H9 (cell line): ENCODE data around the gene RASGRP3. TPM values are rescaled to one million over a fixed set of nuclear protein-coding genes. Genes with fewer than 3 reads are reported as not detected.

Source experiments
- DNase-seq: peaks from one replicate; pipeline ENCODE4 v3.0.0-alpha.2; 2017
- H2AFZ ChIP-seq: one replicate; pipeline ENCODE4 v1.6.1; 2013; ENCODE audit warnings: mild to moderate bottlenecking, low read length, control low read depth, moderate library complexity
- H2AK5ac ChIP-seq: 2 replicates; pipeline ENCODE4 v1.6.1; 2013; ENCODE audit warnings: low read length, control low read depth, mixed read lengths; ENCODE audit not compliant: insufficient read length
- H2BK120ac ChIP-seq: one replicate; pipeline ENCODE4 v1.6.1; 2013; ENCODE audit warnings: low read depth, mild to moderate bottlenecking, low read length, control low read depth, inconsistent platforms; ENCODE audit not compliant: poor library complexity, severe bottlenecking
- H2BK12ac ChIP-seq: 2 replicates; pipeline ENCODE4 v1.6.1; 2013; ENCODE audit warnings: low read length, control low read depth, mixed read lengths, low read depth; ENCODE audit not compliant: insufficient read length
- H2BK15ac ChIP-seq: 2 replicates; pipeline ENCODE4 v1.6.1; 2013; ENCODE audit warnings: low read depth, low read length, control low read depth
- H2BK20ac ChIP-seq: one replicate; pipeline ENCODE4 v1.6.1; 2013; ENCODE audit warnings: low read depth, mild to moderate bottlenecking, low read length, control low read depth, inconsistent platforms; ENCODE audit not compliant: poor library complexity, severe bottlenecking
- H2BK5ac ChIP-seq: 2 replicates; pipeline ENCODE4 v1.6.1; 2013; ENCODE audit warnings: low read length, control low read depth, mixed read lengths; ENCODE audit not compliant: insufficient read length
- H3K14ac ChIP-seq: 2 replicates; pipeline ENCODE4 v1.6.1; 2013; ENCODE audit warnings: low read length, control low read depth; ENCODE audit not compliant: insufficient read depth
- H3K18ac ChIP-seq: 2 replicates; pipeline ENCODE4 v1.6.1; 2013; ENCODE audit warnings: low read depth, mild to moderate bottlenecking, mixed read lengths, low read length, control low read depth; ENCODE audit not compliant: insufficient read length
- H3K23ac ChIP-seq: 2 replicates; pipeline ENCODE4 v1.6.1; 2013; ENCODE audit warnings: low read length, control low read depth, mixed read lengths, low read depth; ENCODE audit not compliant: insufficient read length
- H3K23me2 ChIP-seq: 2 replicates; pipeline ENCODE4 v1.6.1; 2013; ENCODE audit warnings: low read depth, mild to moderate bottlenecking, mixed read lengths, low read length, control low read depth; ENCODE audit not compliant: insufficient read length, poor library complexity, severe bottlenecking
- H3K27ac ChIP-seq: 2 replicates; pipeline ENCODE4 v1.5.1; 2013; ENCODE audit warnings: low read length, control low read depth, mixed read lengths, low read depth; ENCODE audit not compliant: insufficient read length
- H3K27me3 ChIP-seq: 2 replicates; pipeline ENCODE4 v1.6.1; 2013; ENCODE audit warnings: low read length, control low read depth, inconsistent platforms; ENCODE audit not compliant: insufficient read depth
- H3K4ac ChIP-seq: 2 replicates; pipeline ENCODE4 v1.6.1; 2013; ENCODE audit warnings: low read depth, mild to moderate bottlenecking, control low read depth, inconsistent platforms, low read length, moderate library complexity
- H3K4me1 ChIP-seq: 2 replicates; pipeline ENCODE4 v1.6.1; 2013; ENCODE audit warnings: low read length, control low read depth, inconsistent platforms; ENCODE audit not compliant: insufficient read depth
- H3K4me2 ChIP-seq: 2 replicates; pipeline ENCODE4 v1.6.1; 2013; ENCODE audit warnings: low read length, control low read depth, mixed read lengths; ENCODE audit not compliant: insufficient read length, insufficient read depth
- H3K56ac ChIP-seq: 2 replicates; pipeline ENCODE4 v1.6.1; 2013; ENCODE audit warnings: low read depth, mild to moderate bottlenecking, mixed read lengths, low read length, control low read depth; ENCODE audit not compliant: insufficient read length
- H3K79me1 ChIP-seq: 2 replicates; pipeline ENCODE4 v1.6.1; 2013; ENCODE audit warnings: low read depth, mild to moderate bottlenecking, moderate library complexity, low read length, control low read depth, inconsistent platforms; ENCODE audit not compliant: insufficient read depth, poor library complexity, severe bottlenecking
- H3K79me2 ChIP-seq: 2 replicates; pipeline ENCODE4 v1.6.1; 2013; ENCODE audit warnings: low read length, control low read depth, inconsistent platforms; ENCODE audit not compliant: insufficient read depth
- H3K9ac ChIP-seq: 2 replicates; pipeline ENCODE4 v1.6.1; 2013; ENCODE audit warnings: low read length, control low read depth, mixed read lengths; ENCODE audit not compliant: insufficient read length; ENCODE audit errors: extremely low read depth
- H3K9me3 ChIP-seq: one replicate; pipeline ENCODE4 v1.6.1; 2013; ENCODE audit warnings: low read depth, low read length, inconsistent platforms; ENCODE audit not compliant: control insufficient read depth
- H3T11ph ChIP-seq: one replicate; pipeline ENCODE4 v1.6.1; 2013; ENCODE audit warnings: mild to moderate bottlenecking, low read length, control low read depth, inconsistent platforms
- H4K20me1 ChIP-seq: one replicate; pipeline ENCODE4 v1.6.1; 2013; ENCODE audit not compliant: control insufficient read depth, insufficient read length, insufficient read depth
- H4K5ac ChIP-seq: 2 replicates; pipeline ENCODE4 v1.6.1; 2013; ENCODE audit warnings: low read depth, mild to moderate bottlenecking, mixed read lengths, low read length, control low read depth; ENCODE audit not compliant: insufficient read length
- H4K8ac ChIP-seq: replicated peaks from 2 replicates; pipeline ENCODE4 v1.6.1; 2013; ENCODE audit warnings: low read length, control low read depth, mixed read lengths, low read depth; ENCODE audit not compliant: insufficient read length
- H4K91ac ChIP-seq: 2 replicates; pipeline ENCODE4 v1.6.1; 2013; ENCODE audit warnings: low read depth, mild to moderate bottlenecking, moderate library complexity, mixed read lengths, low read length, control low read depth; ENCODE audit not compliant: insufficient read length
- H3K27ac Mint-ChIP-seq, 3 experiments: 2 replicates in 2 of 3; 3 replicates in 1 of 3; pipeline ENCODE4 v1.8.0; 2020 to 2021; ENCODE audit warnings: mixed read lengths in 3 of 3, mild to moderate bottlenecking in 1 of 3, moderate library complexity in 1 of 3
- H3K27me3 Mint-ChIP-seq: 2 replicates; pipeline ENCODE4 v1.8.0; 2021; ENCODE audit warnings: low read depth, mild to moderate bottlenecking, moderate library complexity, mixed read lengths
- H3K36me3 Mint-ChIP-seq, 3 experiments: 2 replicates in 2 of 3; 3 replicates in 1 of 3; pipeline ENCODE4 v1.8.0; 2020 to 2021; ENCODE audit warnings: low read depth in 3 of 3, mixed read lengths in 3 of 3; ENCODE audit not compliant: insufficient read depth in 1 of 3
- H3K4me1 Mint-ChIP-seq, 2 experiments: 2 replicates each; pipeline ENCODE4 v1.8.0; 2020; ENCODE audit warnings: mixed read lengths in 2 of 2
- H3K4me3 Mint-ChIP-seq, 2 experiments: 2 replicates in 1 of 2; 3 replicates in 1 of 2; pipeline ENCODE4 v1.8.0; 2020 to 2021; ENCODE audit warnings: mild to moderate bottlenecking in 2 of 2, mixed read lengths in 2 of 2, moderate library complexity in 1 of 2
- H3K9me3 Mint-ChIP-seq, 2 experiments: 2 replicates in 1 of 2; 3 replicates in 1 of 2; pipeline ENCODE4 v1.8.0; 2020; ENCODE audit warnings: mild to moderate bottlenecking in 2 of 2, mixed read lengths in 2 of 2, moderate library complexity in 1 of 2
- WGBS: extraction: QIAGEN DNeasy Blood & Tissue Kit; methylation state at CpG from one replicate; pipeline ENCODE4 v1.1.7; 2013; ENCODE audit warnings: missing lambda C conversion rate, low lambda C conversion rate, mixed read lengths; ENCODE audit not compliant: insufficient read length; ENCODE audit errors: extremely low coverage; 5-methylcytosine and 5-hydroxymethylcytosine counted together
- total RNA-seq: library from RNA; stranded (reverse); gene quantifications from 2 replicates; pipeline ENCODE4 v1.2.1, GENCODE V29; 2021
- TF ChIP-seq, protein P1 (sequence below): fragments of 200-600 bp; sonication (generic); conservative IDR thresholded peaks from 3 replicates; pipeline ENCODE4 v1.8.0; 2021; ENCODE audit warnings: antibody characterized with exemption, mild to moderate bottlenecking

Gene RASGRP3
- total RNA-seq, 1 experiment from 2014 or later: not detected

DNA sequence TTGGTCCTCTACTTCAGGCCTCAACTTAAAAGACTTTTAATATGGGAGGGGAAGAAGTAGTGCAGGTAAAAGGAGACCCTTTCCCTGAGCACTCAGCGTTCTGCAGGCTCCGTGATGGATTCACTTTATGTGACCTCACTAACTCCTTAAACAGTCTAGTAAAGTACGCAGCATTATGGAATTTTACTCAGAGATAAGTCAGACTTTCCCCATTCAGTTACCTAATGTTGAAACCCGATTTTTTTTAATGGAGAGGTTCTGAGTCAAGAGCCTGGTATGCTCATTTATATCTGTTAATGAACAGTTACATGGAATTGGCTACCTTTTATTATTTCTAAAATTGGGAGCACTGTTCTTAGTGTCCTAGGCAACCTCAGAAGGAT lies 34.1 kb downstream of the RASGRP3 start:
- H4K91ac ChIP-seq: no peak overlapping the region
- no peak overlapping the region for H2BK120ac ChIP-seq
- H3K27ac ChIP-seq: no peak overlapping the region
- no peak overlapping the region for H2AK5ac ChIP-seq
- no peak overlapping the region for H3K4me2 ChIP-seq
- no peak overlapping the region for H3T11ph ChIP-seq
- no peaks in the 10 kb centered on the region for H3K79me1 ChIP-seq
- H3K23ac ChIP-seq: no peak overlapping the region
- no peak overlapping the region for H2BK5ac ChIP-seq
- no peak for DNase-seq
- H3K14ac ChIP-seq: no peak overlapping the region
- H4K8ac ChIP-seq: no peak overlapping the region
- Mint-ChIP-seq H3K36me3 (no peaks in the 10 kb centered on the region), H3K4me1 (no peaks in the 10 kb centered on the region), H3K27me3 (no peaks in the 10 kb centered on the region), H3K9me3 (no peaks in the 10 kb centered on the region), H3K4me3 (no peak overlapping the region), H3K27ac (no peak overlapping the region; a peak in 1 of 7 replicates)
- H3K27me3 ChIP-seq: no peaks in the 10 kb centered on the region
- H3K4ac ChIP-seq: no peak overlapping the region
- H2BK20ac ChIP-seq: no peak overlapping the region
- H2BK15ac ChIP-seq: no peak overlapping the region
- TF ChIP-seq, protein P1, sequence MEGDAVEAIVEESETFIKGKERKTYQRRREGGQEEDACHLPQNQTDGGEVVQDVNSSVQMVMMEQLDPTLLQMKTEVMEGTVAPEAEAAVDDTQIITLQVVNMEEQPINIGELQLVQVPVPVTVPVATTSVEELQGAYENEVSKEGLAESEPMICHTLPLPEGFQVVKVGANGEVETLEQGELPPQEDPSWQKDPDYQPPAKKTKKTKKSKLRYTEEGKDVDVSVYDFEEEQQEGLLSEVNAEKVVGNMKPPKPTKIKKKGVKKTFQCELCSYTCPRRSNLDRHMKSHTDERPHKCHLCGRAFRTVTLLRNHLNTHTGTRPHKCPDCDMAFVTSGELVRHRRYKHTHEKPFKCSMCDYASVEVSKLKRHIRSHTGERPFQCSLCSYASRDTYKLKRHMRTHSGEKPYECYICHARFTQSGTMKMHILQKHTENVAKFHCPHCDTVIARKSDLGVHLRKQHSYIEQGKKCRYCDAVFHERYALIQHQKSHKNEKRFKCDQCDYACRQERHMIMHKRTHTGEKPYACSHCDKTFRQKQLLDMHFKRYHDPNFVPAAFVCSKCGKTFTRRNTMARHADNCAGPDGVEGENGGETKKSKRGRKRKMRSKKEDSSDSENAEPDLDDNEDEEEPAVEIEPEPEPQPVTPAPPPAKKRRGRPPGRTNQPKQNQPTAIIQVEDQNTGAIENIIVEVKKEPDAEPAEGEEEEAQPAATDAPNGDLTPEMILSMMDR: no peak
- no peak overlapping the region for H3K18ac ChIP-seq
- WGBS: no CpG with 5 or more reads among the region's 4 CpGs
- no peaks in the 10 kb centered on the region for H3K9me3 ChIP-seq
- no peaks in the 10 kb centered on the region for H3K4me1 ChIP-seq
- no peak overlapping the region for H2BK12ac ChIP-seq
- H4K20me1 ChIP-seq: no peaks in the 10 kb centered on the region
- no peak overlapping the region for H3K56ac ChIP-seq
- H3K9ac ChIP-seq: no peak overlapping the region
- H3K79me2 ChIP-seq: no peaks in the 10 kb centered on the region
- H3K23me2 ChIP-seq: no peaks in the 10 kb centered on the region
- no peak overlapping the region for H2AFZ ChIP-seq
- no peak overlapping the region for H4K5ac ChIP-seq
